ENCODE results near the gene DCTN5.

- no peak for TF ChIP-seq EZH2phosphoT487 (IDR thresholded peaks at IDR 0.05; ENCODE audit: low read depth, severe bottlenecking, unreplicated experiment)
- no peak for TF ChIP-seq CTCF (IDR thresholded peaks at IDR 0.05; ENCODE audit: poor library complexity)
- TF ChIP-seq EZH2 (IDR thresholded peaks at IDR 0.05; ENCODE audit: borderline replicate concordance): no peak
These were observed 29.0 kb downstream of the DCTN5 start for GRCh38 chr16:23670137-23670776.
